ENCODE data around the gene ADGRL3. TPM values are rescaled to one million over a fixed set of nuclear protein-coding genes. Genes with fewer than 3 reads are reported as not detected.
A peak's percentile ranks its signal among the peaks of the same experiment; 100 is the strongest.

ADGRL3 gene
- total RNA-seq, 1 donor from 2014 or later, result 93.6 TPM

- Mint-ChIP-seq H3K4me3 (no peak overlapping the region), H3K27ac (peak overlapping the region; percentile 57)
- H3K79me2 ChIP-seq (ENCODE audit: low read depth), result peaks cover 5% of the 10 kb centered on the region
These were observed 355.7 kb downstream of the ADGRL3 start for GRCh38 chr4:61555789-61556188.

GRCh38 chr4:61556277-61556676 is 356.2 kb downstream of the ADGRL3 start:
- no peak overlapping the region for H3K9ac ChIP-seq
- peaks cover 19% of the 10 kb centered on the region for H3K4me1 ChIP-seq
- TF ChIP-seq EZH2 (IDR thresholded peaks at IDR 0.05), result no peak
- TF ChIP-seq CTCF (IDR thresholded peaks at IDR 0.05), result no peak
- TF ChIP-seq EZH2phosphoT487 (IDR thresholded peaks at IDR 0.05), result no peak
- H3K9me3 ChIP-seq (ENCODE audit: low read depth), result no peaks in the 10 kb centered on the region
- peaks cover 5% of the 10 kb centered on the region for H3K79me2 ChIP-seq (ENCODE audit: low read depth)
- Mint-ChIP-seq H3K27ac (peak overlapping the region; percentile 57), H3K36me3 (peaks cover 9% of the 10 kb centered on the region), H3K9me3 (no peaks in the 10 kb centered on the region), H3K4me1 (peaks cover 49% of the 10 kb centered on the region), H3K27me3 (ENCODE audit: insufficient read depth, low read depth) (no peaks in the 10 kb centered on the region), H3K4me3 (no peak overlapping the region)
- peaks cover 5% of the 10 kb centered on the region for H3F3A ChIP-seq (ENCODE audit: low read depth)
- H3K27ac ChIP-seq, result peak overlapping the region; percentile 67
- H3K36me3 ChIP-seq, result no peaks in the 10 kb centered on the region
- H4K20me1 ChIP-seq (ENCODE audit: low read depth), result no peaks in the 10 kb centered on the region
- no peaks in the 10 kb centered on the region for H3K27me3 ChIP-seq
- no peak overlapping the region for H3K4me3 ChIP-seq
- H3K4me2 ChIP-seq, result no peak overlapping the region
- H2AFZ ChIP-seq (replicated peaks), result no peak overlapping the region
- DNase-seq (ENCODE audit: low spot score), result no peak

More at GRCh38 chr4:61555789-61556188, 355.7 kb downstream of the ADGRL3 start:
- Histone ChIP-seq H3K27me3 (no peaks in the 10 kb centered on the region), H3K4me1 (peaks cover 19% of the 10 kb centered on the region), H3F3A (ENCODE audit: low read depth) (peaks cover 5% of the 10 kb centered on the region), H3K36me3 (no peaks in the 10 kb centered on the region), H3K4me3 (no peak overlapping the region), H2AFZ (replicated peaks) (no peak overlapping the region), H3K4me2 (peak overlapping the region; percentile 43), H3K9ac (no peak overlapping the region), H3K9me3 (ENCODE audit: low read depth) (no peaks in the 10 kb centered on the region), H4K20me1 (ENCODE audit: low read depth) (no peaks in the 10 kb centered on the region), H3K27ac (peak overlapping the region; percentile 67)
- no peak for DNase-seq (ENCODE audit: low spot score)
- no peak for TF ChIP-seq CTCF (IDR thresholded peaks at IDR 0.05)
- no peak for TF ChIP-seq EZH2phosphoT487 (IDR thresholded peaks at IDR 0.05)
- TF ChIP-seq EZH2 (IDR thresholded peaks at IDR 0.05), result no peak
- H3K9me3 Mint-ChIP-seq, result no peaks in the 10 kb centered on the region
- no peaks in the 10 kb centered on the region for H3K27me3 Mint-ChIP-seq (ENCODE audit: insufficient read depth, low read depth)
- peaks cover 49% of the 10 kb centered on the region for H3K4me1 Mint-ChIP-seq
- peaks cover 9% of the 10 kb centered on the region for H3K36me3 Mint-ChIP-seq

- Histone ChIP-seq H3F3A (ENCODE audit: low read depth) (peaks cover 5% of the 10 kb centered on the region), H4K20me1 (ENCODE audit: low read depth) (no peaks in the 10 kb centered on the region), H3K4me2 (peak overlapping the region; percentile 38), H2AFZ (replicated peaks) (no peak overlapping the region), H3K27me3 (no peaks in the 10 kb centered on the region), H3K36me3 (no peaks in the 10 kb centered on the region), H3K9me3 (ENCODE audit: low read depth) (no peaks in the 10 kb centered on the region), H3K9ac (no peak overlapping the region), H3K79me2 (ENCODE audit: low read depth) (no peaks in the 10 kb centered on the region), H3K4me1 (peaks cover 19% of the 10 kb centered on the region), H3K27ac (no peak overlapping the region), H3K4me3 (no peak overlapping the region)
- H3K4me3 Mint-ChIP-seq, result no peak overlapping the region
- H3K4me1 Mint-ChIP-seq, result peaks cover 40% of the 10 kb centered on the region
- no peaks in the 10 kb centered on the region for H3K27me3 Mint-ChIP-seq (ENCODE audit: insufficient read depth, low read depth)
- TF ChIP-seq CTCF (IDR thresholded peaks at IDR 0.05) (no peak), EZH2phosphoT487 (IDR thresholded peaks at IDR 0.05) (no peak), EZH2 (IDR thresholded peaks at IDR 0.05) (no peak)
- no peak for DNase-seq (ENCODE audit: low spot score)
- H3K27ac Mint-ChIP-seq, result no peak overlapping the region
- peaks cover 16% of the 10 kb centered on the region for H3K36me3 Mint-ChIP-seq
- peaks cover 13% of the 10 kb centered on the region for H3K9me3 Mint-ChIP-seq
These were observed 359.3 kb downstream of the ADGRL3 start for GRCh38 chr4:61559396-61559795.

Data from neural progenitor cell (in vitro differentiated cells).